GM12878 (cell line): ENCODE data around the gene VWA8.

Source experiments
- CEBPB ChIP-seq, 2 experiments: fragments of 150-350 bp in 1 of 2; IDR thresholded peaks; 2 replicates each; pipeline ENCODE4 v1.6.1; 2012 to 2014; ENCODE audit warnings: low read depth in 2 of 2, low read length in 2 of 2, borderline replicate concordance in 1 of 2, inconsistent platforms in 1 of 2
- CTCF ChIP-seq, 3 experiments: IDR thresholded peaks in 2 of 3; conservative IDR thresholded peaks in 1 of 3; 2 replicates each; pipeline ENCODE4 v1.5.1; 2011; ENCODE audit warnings: low read depth in 3 of 3, low read length in 3 of 3, mild to moderate bottlenecking in 3 of 3, control low read depth in 2 of 3, moderate library complexity in 2 of 3, inconsistent platforms in 1 of 3, mixed read lengths in 1 of 3; ENCODE audit not compliant: control insufficient read depth in 2 of 3, insufficient read depth in 1 of 3; ENCODE audit errors: extremely low read depth in 1 of 3
- EZH2 ChIP-seq: IDR thresholded peaks from 2 replicates; pipeline ENCODE4 v1.6.1; 2012; ENCODE audit warnings: low read depth, mild to moderate bottlenecking, control low read depth, inconsistent platforms, low read length, borderline replicate concordance; ENCODE audit not compliant: control insufficient read depth
- NR2F1 ChIP-seq: fragments of 450-650 bp; conservative IDR thresholded peaks from 2 replicates; pipeline ENCODE4 v1.6.1; 2017; ENCODE audit warnings: mild to moderate bottlenecking
- PRDM15 ChIP-seq: fragments of 450-650 bp; formaldehyde crosslinking; IDR thresholded peaks from 2 replicates; pipeline ENCODE4 v1.4.0; 2020; ENCODE audit warnings: mild to moderate bottlenecking, moderate library complexity
- RAD21 ChIP-seq: IDR thresholded peaks from 2 replicates; pipeline ENCODE4 v1.6.1; 2011; ENCODE audit warnings: mild to moderate bottlenecking, low read depth, low read length, moderate library complexity; ENCODE audit not compliant: insufficient read depth
- RBBP5 ChIP-seq: fragments of 200-600 bp; sonication (generic); conservative IDR thresholded peaks from 2 replicates; pipeline ENCODE4 v1.6.1; 2016
- RFX5 ChIP-seq: IDR thresholded peaks from 2 replicates; pipeline ENCODE4 v1.6.1; 2011; ENCODE audit warnings: low read depth, low read length, improper control_type of control experiment
- SMC3 ChIP-seq: IDR thresholded peaks from 2 replicates; pipeline ENCODE4 v1.6.1; 2011; ENCODE audit warnings: low read length, improper control_type of control experiment, borderline replicate concordance
- SUZ12 ChIP-seq: fragments of 200-600 bp; sonication (generic); IDR thresholded peaks from one replicate; pipeline ENCODE4 v1.6.1; 2018; ENCODE audit warnings: antibody characterized with exemption, mild to moderate bottlenecking; ENCODE audit not compliant: unreplicated experiment
- TF ChIP-seq, protein P1 (sequence below): IDR thresholded peaks from 2 replicates; pipeline ENCODE4 v1.6.1; 2012; ENCODE audit warnings: mild to moderate bottlenecking, low read depth, low read length
- TF ChIP-seq, protein P2 (sequence below): fragments of 450-650 bp; IDR thresholded peaks from 2 replicates; pipeline ENCODE4 v1.6.1; 2016; ENCODE audit warnings: mild to moderate bottlenecking

- TF ChIP-seq CTCF (IDR thresholded peaks at IDR 0.05 in 2 of 3, conservative IDR thresholded peaks at IDR 0.05 in 1 of 3; ENCODE audit: control insufficient read depth in 2 of 3, extremely low read depth in 1 of 3, insufficient read depth in 1 of 3, low read depth in 3 of 3, low read length in 3 of 3) = no peak
- TF ChIP-seq NR2F1 = no peak
- TF ChIP-seq, protein P1, sequence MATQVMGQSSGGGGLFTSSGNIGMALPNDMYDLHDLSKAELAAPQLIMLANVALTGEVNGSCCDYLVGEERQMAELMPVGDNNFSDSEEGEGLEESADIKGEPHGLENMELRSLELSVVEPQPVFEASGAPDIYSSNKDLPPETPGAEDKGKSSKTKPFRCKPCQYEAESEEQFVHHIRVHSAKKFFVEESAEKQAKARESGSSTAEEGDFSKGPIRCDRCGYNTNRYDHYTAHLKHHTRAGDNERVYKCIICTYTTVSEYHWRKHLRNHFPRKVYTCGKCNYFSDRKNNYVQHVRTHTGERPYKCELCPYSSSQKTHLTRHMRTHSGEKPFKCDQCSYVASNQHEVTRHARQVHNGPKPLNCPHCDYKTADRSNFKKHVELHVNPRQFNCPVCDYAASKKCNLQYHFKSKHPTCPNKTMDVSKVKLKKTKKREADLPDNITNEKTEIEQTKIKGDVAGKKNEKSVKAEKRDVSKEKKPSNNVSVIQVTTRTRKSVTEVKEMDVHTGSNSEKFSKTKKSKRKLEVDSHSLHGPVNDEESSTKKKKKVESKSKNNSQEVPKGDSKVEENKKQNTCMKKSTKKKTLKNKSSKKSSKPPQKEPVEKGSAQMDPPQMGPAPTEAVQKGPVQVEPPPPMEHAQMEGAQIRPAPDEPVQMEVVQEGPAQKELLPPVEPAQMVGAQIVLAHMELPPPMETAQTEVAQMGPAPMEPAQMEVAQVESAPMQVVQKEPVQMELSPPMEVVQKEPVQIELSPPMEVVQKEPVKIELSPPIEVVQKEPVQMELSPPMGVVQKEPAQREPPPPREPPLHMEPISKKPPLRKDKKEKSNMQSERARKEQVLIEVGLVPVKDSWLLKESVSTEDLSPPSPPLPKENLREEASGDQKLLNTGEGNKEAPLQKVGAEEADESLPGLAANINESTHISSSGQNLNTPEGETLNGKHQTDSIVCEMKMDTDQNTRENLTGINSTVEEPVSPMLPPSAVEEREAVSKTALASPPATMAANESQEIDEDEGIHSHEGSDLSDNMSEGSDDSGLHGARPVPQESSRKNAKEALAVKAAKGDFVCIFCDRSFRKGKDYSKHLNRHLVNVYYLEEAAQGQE = no peak
- TF ChIP-seq EZH2 = no peak
- TF ChIP-seq CEBPB (IDR thresholded peaks at IDR 0.05; ENCODE audit: borderline replicate concordance in 1 of 2, low read depth in 2 of 2, low read length in 2 of 2) = no peak
- TF ChIP-seq RBBP5 = no peak
- TF ChIP-seq, protein P2, sequence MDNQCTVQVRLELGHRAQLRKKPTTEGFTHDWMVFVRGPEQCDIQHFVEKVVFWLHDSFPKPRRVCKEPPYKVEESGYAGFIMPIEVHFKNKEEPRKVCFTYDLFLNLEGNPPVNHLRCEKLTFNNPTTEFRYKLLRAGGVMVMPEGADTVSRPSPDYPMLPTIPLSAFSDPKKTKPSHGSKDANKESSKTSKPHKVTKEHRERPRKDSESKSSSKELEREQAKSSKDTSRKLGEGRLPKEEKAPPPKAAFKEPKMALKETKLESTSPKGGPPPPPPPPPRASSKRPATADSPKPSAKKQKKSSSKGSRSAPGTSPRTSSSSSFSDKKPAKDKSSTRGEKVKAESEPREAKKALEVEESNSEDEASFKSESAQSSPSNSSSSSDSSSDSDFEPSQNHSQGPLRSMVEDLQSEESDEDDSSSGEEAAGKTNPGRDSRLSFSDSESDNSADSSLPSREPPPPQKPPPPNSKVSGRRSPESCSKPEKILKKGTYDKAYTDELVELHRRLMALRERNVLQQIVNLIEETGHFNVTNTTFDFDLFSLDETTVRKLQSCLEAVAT = no peak
- TF ChIP-seq SUZ12 = no peak
- TF ChIP-seq SMC3 = no peak
- TF ChIP-seq PRDM15 (CRISPR knock-in tag) = no peak
- no peak for TF ChIP-seq RFX5
- no peak for TF ChIP-seq RAD21
These were observed 685 bp downstream of the VWA8 start for GRCh38 chr13:41960211-41960636.
